ENCODE data around the gene PHLDB1. TPM values are rescaled to one million over a fixed set of nuclear protein-coding genes. Genes with fewer than 3 reads are reported as not detected.
"Not testable (repeated sequence)": the region's sequence is repeated elsewhere in the genome, so short reads cannot be mapped to it uniquely, and the experiment has no call there.

The PHLDB1 gene
- total RNA-seq, 1 experiment from 2014 or later: 215 TPM

DNA sequence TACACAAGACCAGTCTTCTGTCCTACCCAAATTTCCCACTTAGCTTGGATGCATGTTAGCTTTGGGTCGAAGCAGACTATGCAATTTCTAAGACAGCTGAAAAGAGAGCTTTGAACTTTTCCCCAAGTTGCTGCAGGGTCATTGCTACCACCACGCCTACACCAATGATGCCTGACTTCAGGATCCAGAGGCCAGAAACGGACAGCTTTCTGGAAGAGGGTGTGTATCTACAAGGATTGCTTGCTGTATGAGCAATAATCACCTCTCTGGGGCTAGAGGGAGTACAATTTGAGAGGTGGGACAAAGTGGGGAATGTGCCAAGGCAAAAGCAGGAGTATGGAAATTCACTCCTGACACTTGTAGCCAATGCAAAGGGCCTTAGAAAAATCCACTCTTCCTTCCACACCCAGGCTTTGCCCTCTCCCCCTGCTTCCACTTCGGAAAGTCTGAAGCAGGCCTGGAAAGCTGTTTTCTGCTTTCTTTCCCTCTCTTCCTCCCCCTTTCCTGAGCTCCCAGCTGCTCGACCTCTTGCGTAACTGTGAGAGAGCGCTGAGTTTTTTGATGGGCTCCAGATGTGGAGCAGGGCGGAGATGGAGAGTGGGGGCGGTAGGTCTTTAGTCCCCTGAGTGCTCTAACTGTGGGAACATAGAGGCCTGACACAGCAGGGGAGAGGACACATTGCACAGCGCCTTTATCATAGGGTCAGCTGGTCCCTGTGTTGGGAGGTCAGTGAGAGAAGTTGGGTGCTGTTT lies 2.1 kb upstream of the PHLDB1 start:
- no peak for DNase-seq (ENCODE audit: low spot score)

GRCh38 chr11:118606157-118606843 lies 1.1 kb upstream of the PHLDB1 start:
- no peak for DNase-seq (ENCODE audit: low spot score)

- no peak for DNase-seq (ENCODE audit: low spot score)
Measured at GRCh38 chr11:118606844-118607228, 579 bp upstream of the PHLDB1 start.

DNA sequence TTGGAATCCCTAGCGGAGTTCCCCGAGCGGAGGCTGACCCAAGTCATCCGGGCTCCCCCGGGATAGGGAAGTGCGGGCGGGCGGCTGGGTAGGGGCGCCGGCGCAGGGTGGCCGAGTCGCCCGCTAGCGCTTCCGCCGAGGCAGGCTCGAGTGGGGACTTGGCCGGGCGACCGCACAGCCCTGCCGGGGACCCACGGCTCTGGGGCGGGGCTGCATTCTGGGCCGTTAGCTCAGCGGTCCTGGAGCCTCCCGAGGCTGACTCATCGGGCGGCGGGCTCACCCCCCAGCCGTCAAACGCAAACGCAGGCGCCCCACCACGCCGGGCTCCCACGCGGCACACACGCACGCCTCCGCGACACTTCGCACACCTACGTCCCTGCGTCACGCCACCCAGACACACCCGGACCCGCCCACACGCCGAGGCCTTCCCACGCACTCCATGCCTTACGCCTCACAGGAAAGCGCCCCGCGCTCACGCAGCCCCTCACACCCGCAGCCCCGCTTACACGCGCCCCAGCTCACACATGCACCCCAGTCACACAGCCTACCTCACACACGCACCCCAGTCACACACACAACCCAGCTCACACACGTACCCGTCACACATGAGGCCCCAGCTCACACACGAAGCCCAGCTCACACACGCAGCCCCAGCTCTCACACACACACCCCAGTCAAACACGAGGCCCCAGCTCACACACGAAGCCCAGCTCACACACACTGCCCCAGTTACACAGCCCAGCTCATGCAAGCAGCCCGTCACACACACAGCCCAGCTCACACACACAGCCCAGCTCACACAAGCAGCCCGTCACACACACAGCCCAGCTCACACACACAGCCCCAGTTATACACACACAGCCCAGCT lies 1.2 kb downstream of the PHLDB1 start:
- peak; percentile 45 for DNase-seq (ENCODE audit: low spot score)

GRCh38 chr11:118609380-118610224 lies 2.2 kb downstream of the PHLDB1 start:
- no peak for DNase-seq (ENCODE audit: low spot score)

GRCh38 chr11:118610225-118610772 lies 2.9 kb downstream of the PHLDB1 start:
- DNase-seq (ENCODE audit: low spot score): no peak

- DNase-seq (ENCODE audit: low spot score): peak; percentile 89
Measured at GRCh38 chr11:118610773-118611432, 3.5 kb downstream of the PHLDB1 start.

DNA sequence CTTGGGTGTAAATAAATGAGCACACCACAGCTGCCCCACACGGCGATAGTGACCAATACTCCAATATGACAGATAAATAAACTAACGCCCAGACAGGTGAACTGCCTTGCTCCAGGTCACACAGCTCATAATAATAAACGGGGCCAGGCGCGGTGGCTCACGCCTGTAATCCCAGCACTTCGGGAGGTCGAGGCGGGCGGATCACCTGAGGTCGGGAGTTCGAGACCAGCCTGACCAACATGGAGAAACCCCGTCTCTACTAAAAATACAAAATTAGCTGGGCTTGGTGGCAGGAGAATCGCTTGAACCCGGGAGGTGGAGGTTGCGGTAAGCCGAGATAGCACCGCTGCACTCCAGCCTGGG lies 4.0 kb downstream of the PHLDB1 start:
- DNase-seq (ENCODE audit: low spot score): not testable (repeated sequence)

- DNase-seq (ENCODE audit: low spot score): no peak
Measured at GRCh38 chr11:118612378-118612777, 5.0 kb downstream of the PHLDB1 start.

DNA sequence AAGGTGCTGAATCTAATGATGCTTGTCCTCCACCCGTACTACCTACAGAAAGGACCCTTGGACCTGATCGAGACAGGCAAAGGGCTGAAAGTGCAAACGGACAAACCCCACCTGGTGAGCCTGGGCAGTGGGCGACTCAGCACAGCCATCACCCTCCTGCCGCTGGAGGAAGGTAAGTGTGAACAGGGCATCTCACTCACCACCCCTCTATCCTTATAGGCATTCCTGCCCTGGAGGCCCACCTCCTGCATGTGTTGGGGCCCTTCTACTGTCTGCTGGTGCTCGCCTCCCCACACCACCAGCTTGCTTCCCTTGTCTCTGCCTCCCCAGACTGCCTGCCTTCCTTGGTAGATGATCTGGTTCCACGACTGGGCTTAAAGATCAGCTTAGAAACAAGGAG lies 7.1 kb downstream of the PHLDB1 start:
- DNase-seq (ENCODE audit: low spot score): no peak

GRCh38 chr11:118615282-118615975 lies 8.0 kb downstream of the PHLDB1 start:
- DNase-seq (ENCODE audit: low spot score): peak; percentile 48

- DNase-seq (ENCODE audit: low spot score): no peak
Measured at GRCh38 chr11:118615976-118616371, 8.6 kb downstream of the PHLDB1 start.

DNA sequence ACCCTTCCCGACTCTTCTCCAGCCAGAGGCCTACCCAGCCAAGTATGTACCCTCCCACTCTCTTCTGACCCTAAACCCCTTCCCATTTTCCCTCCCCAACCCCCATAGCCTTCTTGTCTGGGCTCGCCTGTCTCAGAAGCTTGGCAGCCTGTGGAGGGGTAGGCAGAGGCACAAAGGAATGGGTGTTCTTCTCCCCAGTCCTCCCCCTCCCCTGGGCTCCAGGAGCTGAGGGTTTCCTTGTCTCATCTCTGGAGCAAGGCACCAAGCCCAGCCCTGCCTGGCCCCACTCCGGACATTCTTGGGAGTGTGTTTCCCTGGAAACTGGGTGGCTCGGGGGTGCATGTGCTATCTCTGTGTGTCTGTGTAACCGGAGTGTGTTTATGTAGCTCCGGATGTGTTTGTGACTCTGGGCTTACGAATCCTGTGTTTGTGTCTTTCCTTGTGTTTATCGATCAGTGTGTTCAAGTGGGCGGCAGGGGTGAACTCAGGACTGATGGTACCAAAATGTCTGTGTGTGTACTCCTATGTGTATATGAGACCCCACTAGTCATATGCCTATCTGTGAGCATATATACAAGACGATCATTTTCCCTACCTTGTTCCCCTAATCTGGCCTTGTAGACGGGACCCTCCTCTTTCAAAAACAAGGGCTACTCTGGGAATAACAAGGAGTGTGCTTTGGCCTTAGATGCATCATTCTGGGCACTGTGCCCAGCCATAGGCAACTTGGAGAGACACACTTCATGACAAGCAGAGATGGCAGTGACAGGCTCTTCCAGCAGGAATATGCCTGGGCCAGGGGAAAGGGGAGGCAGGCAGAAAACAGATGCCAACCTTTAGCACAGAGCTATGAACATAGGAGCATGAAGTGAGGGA lies 10.9 kb downstream of the PHLDB1 start:
- DNase-seq (ENCODE audit: low spot score): peak; percentile 86

GRCh38 chr11:118618991-118619375 lies 11.6 kb downstream of the PHLDB1 start:
- DNase-seq (ENCODE audit: low spot score): peak; percentile 93

GRCh38 chr11:118619444-118620197 lies 12.2 kb downstream of the PHLDB1 start:
- peak; percentile 95 for DNase-seq (ENCODE audit: low spot score)

DNA sequence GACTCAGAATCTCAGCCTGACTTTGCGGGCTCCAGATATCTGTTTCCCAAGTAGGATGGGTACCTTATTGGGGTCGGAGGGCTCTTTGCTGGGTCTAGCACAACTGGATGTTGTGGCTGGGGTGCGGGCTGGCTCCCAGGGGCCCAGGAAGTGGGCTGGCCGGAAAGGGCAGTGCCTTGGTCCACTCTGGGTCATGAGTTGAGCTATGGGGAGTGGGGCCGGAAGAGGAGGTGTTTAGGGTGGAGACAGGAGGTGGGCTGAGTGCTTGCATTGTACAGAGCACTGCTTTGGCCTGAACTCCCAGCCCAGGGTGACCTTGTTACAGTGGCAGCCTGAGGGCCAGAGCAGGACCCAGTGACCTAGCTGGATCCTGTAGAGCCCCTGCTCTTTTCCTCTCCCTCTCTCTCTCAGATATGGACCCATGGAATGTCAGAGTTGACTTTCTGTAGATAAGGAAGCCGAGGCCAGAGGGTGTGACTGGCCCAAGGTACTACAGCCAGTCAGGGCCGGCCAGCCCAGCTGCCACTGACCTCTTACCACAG lies 13.2 kb downstream of the PHLDB1 start:
- DNase-seq (ENCODE audit: low spot score): peak; percentile 92

- DNase-seq (ENCODE audit: low spot score): peak; percentile 96
Measured at GRCh38 chr11:118621071-118621783, 13.8 kb downstream of the PHLDB1 start.

All from HT-29 (cell line).